ENCODE data around the gene ZRANB3.

DNA sequence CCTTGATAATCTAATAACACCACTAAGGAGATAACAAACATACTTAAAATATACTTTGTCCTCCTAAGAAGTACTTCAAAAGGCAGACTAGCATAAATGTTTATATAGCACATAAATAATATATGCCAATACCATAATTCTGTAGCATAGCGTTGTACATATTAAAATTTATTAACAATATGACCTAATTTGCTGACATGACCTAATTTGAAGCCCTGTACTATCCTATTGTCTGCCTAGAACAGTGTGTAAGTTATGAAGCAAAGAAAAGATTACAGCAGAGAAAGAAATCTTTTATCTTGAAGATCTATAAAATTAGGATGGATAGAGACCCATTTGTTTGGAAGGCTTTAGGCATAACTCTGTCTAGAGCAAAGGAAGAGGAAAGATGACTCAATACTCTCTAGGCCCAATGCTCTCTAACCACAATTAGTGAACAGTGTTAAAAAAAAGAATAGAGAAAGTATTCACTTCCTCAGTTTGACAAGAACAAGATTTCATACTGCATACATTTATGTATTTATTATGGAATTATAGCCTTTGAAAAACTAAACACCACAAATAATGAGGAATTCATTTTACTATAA is 231.3 kb downstream of the ZRANB3 start:
- TF ChIP-seq, protein P1, sequence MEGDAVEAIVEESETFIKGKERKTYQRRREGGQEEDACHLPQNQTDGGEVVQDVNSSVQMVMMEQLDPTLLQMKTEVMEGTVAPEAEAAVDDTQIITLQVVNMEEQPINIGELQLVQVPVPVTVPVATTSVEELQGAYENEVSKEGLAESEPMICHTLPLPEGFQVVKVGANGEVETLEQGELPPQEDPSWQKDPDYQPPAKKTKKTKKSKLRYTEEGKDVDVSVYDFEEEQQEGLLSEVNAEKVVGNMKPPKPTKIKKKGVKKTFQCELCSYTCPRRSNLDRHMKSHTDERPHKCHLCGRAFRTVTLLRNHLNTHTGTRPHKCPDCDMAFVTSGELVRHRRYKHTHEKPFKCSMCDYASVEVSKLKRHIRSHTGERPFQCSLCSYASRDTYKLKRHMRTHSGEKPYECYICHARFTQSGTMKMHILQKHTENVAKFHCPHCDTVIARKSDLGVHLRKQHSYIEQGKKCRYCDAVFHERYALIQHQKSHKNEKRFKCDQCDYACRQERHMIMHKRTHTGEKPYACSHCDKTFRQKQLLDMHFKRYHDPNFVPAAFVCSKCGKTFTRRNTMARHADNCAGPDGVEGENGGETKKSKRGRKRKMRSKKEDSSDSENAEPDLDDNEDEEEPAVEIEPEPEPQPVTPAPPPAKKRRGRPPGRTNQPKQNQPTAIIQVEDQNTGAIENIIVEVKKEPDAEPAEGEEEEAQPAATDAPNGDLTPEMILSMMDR (IDR thresholded peaks at IDR 0.05; ENCODE audit: insufficient read depth, low read depth, low read length), result no peak
- TF ChIP-seq EZH2 (IDR thresholded peaks at IDR 0.05; ENCODE audit: insufficient read depth, low read length), result no peak
